ENCODE results near the gene HOXB6. TPM values are rescaled to one million over a fixed set of nuclear protein-coding genes. Genes with fewer than 3 reads are reported as not detected.
A peak's percentile ranks its signal among the peaks of the same experiment; 100 is the strongest.

HOXB6 gene
- under 1 TPM in 2 of 5 donors, not detected in 3; 0.16 to 0.33 TPM for total RNA-seq
- 0.11 TPM for total RNA-seq (2013)
- total RNA-seq, result 0 to 0.99 (median 0.12) reads per million in 29 experiments

- peaks cover 27 to 88% of the 10 kb centered on the region in 2 experiments for H3K27me3 ChIP-seq (replicated peaks in 1 of 2; ENCODE audit: control insufficient read depth in 2 of 2, extremely low read depth in 1 of 2, insufficient read depth in 2 of 2, low read length in 1 of 2)
- no peak within 1 kb of the TSS for H3K27ac ChIP-seq (ENCODE audit: low read length)
- H3K27ac Mint-ChIP-seq, result peak within 1 kb of the TSS in 1 of 2 donors; percentile 69
- peaks cover 4 to 21% (median 12%) of the 10 kb centered on the region in 3 donors for H3K4me1 Mint-ChIP-seq
- H3K36me3 ChIP-seq (ENCODE audit: control insufficient read depth in 2 of 2, extremely low read depth in 1 of 2, insufficient read depth in 1 of 2, low read length in 1 of 2), result no peaks in the 10 kb centered on the region
- 47% methylated on average over 9 of the region's 16 CpGs for WGBS (ENCODE audit: insufficient coverage)
- H3K9me3 ChIP-seq, result no peaks in the 10 kb centered on the region
- no peak within 1 kb of the TSS for H3K4me3 ChIP-seq (ENCODE audit: control insufficient read depth in 1 of 2, extremely low read depth in 1 of 2, low read length in 1 of 2)
- ATAC-seq (replicated peaks in 1 of 4) (no peak), DNase-seq (no peak)
- H3K9me3 Mint-ChIP-seq, result no peaks in the 10 kb centered on the region
- H3K36me3 Mint-ChIP-seq, result no peaks in the 10 kb centered on the region
- CTCF ChIA-PET, result interaction anchor here (0.7 to 1.2 kb wide), 5 partner anchors 8 to 526 kb away, joined by 3 to 13 read pairs (median 10); no protein-coding TSS in a partner anchor
- POLR2A ChIA-PET, result no interaction called here
- peaks cover 4 to 40% of the 10 kb centered on the region in 2 experiments for H3K4me1 ChIP-seq (ENCODE audit: control insufficient read depth in 1 of 2, extremely low read depth in 1 of 2, insufficient read depth in 2 of 2, low read length in 2 of 2)
- peak within 1 kb of the TSS in 1 of 3 donors; percentile 8 for H3K4me3 Mint-ChIP-seq
- H3K27me3 Mint-ChIP-seq, result peaks cover 77 to 91% of the 10 kb centered on the region in 2 donors
Measured at GRCh38 chr17:48604770-48605329, at the start of gene HOXB6. Gene HOXB6 (minus strand): TSS chr17:48604986. CDS start chr17:48598150, 6,836 bp downstream.

GRCh38 chr17:48649741-48650140 lies 45.0 kb upstream of the HOXB6 start:
- no CpG with 5 or more reads among the region's 1 CpG for WGBS (ENCODE audit: insufficient coverage)
- H3K36me3 ChIP-seq (ENCODE audit: control insufficient read depth in 2 of 2, extremely low read depth in 1 of 2, insufficient read depth in 1 of 2, low read length in 1 of 2), result no peaks in the 10 kb centered on the region
- H3K27ac Mint-ChIP-seq, result no peak overlapping the region
- peaks cover 7 to 27% of the 10 kb centered on the region in 2 experiments for H3K4me1 ChIP-seq (ENCODE audit: control insufficient read depth in 1 of 2, extremely low read depth in 1 of 2, insufficient read depth in 2 of 2, low read length in 2 of 2)
- no peaks in the 10 kb centered on the region for H3K9me3 ChIP-seq
- ChIA-PET CTCF (no interaction called here), POLR2A (no interaction called here)
- H3K4me3 ChIP-seq (ENCODE audit: control insufficient read depth in 1 of 2, extremely low read depth in 1 of 2, low read length in 1 of 2), result no peak overlapping the region
- DNase-seq (no peak), ATAC-seq (replicated peaks in 1 of 4) (no peak)
- no peak overlapping the region for H3K27ac ChIP-seq (ENCODE audit: low read length)
- H3K4me3 Mint-ChIP-seq, result no peak overlapping the region
- H3K36me3 Mint-ChIP-seq, result no peaks in the 10 kb centered on the region
- H3K27me3 Mint-ChIP-seq, result peaks cover 32 to 36% of the 10 kb centered on the region in 2 donors
- peaks cover 19 to 36% of the 10 kb centered on the region in 2 experiments for H3K27me3 ChIP-seq (replicated peaks in 1 of 2; ENCODE audit: control insufficient read depth in 2 of 2, extremely low read depth in 1 of 2, insufficient read depth in 2 of 2, low read length in 1 of 2)
- H3K4me1 Mint-ChIP-seq, result peaks cover 13 to 33% (median 27%) of the 10 kb centered on the region in 3 donors
- H3K9me3 Mint-ChIP-seq, result no peaks in the 10 kb centered on the region

GRCh38 chr17:48647963-48648245 lies 43.1 kb upstream of the HOXB6 start:
- no peak overlapping the region for H3K27ac Mint-ChIP-seq
- peaks cover 50% of the 10 kb centered on the region in 2 donors for H3K27me3 Mint-ChIP-seq
- no peaks in the 10 kb centered on the region for H3K36me3 ChIP-seq (ENCODE audit: control insufficient read depth in 2 of 2, extremely low read depth in 1 of 2, insufficient read depth in 1 of 2, low read length in 1 of 2)
- POLR2A ChIA-PET, result interaction anchor here in 1 of 2 donors (0.6 kb wide), 1 partner anchor 383 kb away, joined by 4 read pairs; no protein-coding TSS in a partner anchor
- H3K4me1 Mint-ChIP-seq, result peaks cover 13 to 33% (median 27%) of the 10 kb centered on the region in 3 donors
- peaks cover 27 to 53% of the 10 kb centered on the region in 2 experiments for H3K27me3 ChIP-seq (replicated peaks in 1 of 2; ENCODE audit: control insufficient read depth in 2 of 2, extremely low read depth in 1 of 2, insufficient read depth in 2 of 2, low read length in 1 of 2)
- no peak for DNase-seq
- H3K27ac ChIP-seq (ENCODE audit: low read length), result no peak overlapping the region
- no peaks in the 10 kb centered on the region for H3K36me3 Mint-ChIP-seq
- CTCF ChIA-PET, result interaction anchor here in 1 of 2 donors (0.6 kb wide), 1 partner anchor 29 kb away, joined by 4 read pairs; no protein-coding TSS in a partner anchor
- no peak for ATAC-seq (replicated peaks in 1 of 4)
- peak overlapping the region; percentile 80 to 83 (median 83) for H3K4me3 Mint-ChIP-seq
- H3K9me3 ChIP-seq, result no peaks in the 10 kb centered on the region
- WGBS (ENCODE audit: insufficient coverage), result no CpG with 5 or more reads among the region's 1 CpG
- no peaks in the 10 kb centered on the region for H3K9me3 Mint-ChIP-seq
- H3K4me3 ChIP-seq (ENCODE audit: control insufficient read depth in 1 of 2, extremely low read depth in 1 of 2, low read length in 1 of 2), result no peak overlapping the region
- H3K4me1 ChIP-seq (ENCODE audit: control insufficient read depth in 1 of 2, extremely low read depth in 1 of 2, insufficient read depth in 2 of 2, low read length in 2 of 2), result peaks cover 7 to 27% of the 10 kb centered on the region in 2 experiments

- H3K27ac ChIP-seq (ENCODE audit: low read length), result no peak overlapping the region
- peaks cover 7 to 31% of the 10 kb centered on the region in 2 experiments for H3K4me1 ChIP-seq (ENCODE audit: control insufficient read depth in 1 of 2, extremely low read depth in 1 of 2, insufficient read depth in 2 of 2, low read length in 2 of 2)
- ChIA-PET CTCF (interaction anchor here in 1 of 2 donors (0.6 kb wide), 1 partner anchor 28 kb away, joined by 4 read pairs; no protein-coding TSS in a partner anchor), POLR2A (interaction anchor here (0.6 kb wide), 2 partner anchors 297 to 384 kb away, joined by 3 to 4 read pairs; no protein-coding TSS in a partner anchor)
- H3K9me3 ChIP-seq, result no peaks in the 10 kb centered on the region
- no peaks in the 10 kb centered on the region for H3K36me3 Mint-ChIP-seq
- ATAC-seq (replicated peaks in 1 of 4) (peak; percentile 12 to 28 (median 25)), DNase-seq (peak in 1 of 35 experiments; percentile 33)
- H3K4me3 ChIP-seq (ENCODE audit: control insufficient read depth in 1 of 2, extremely low read depth in 1 of 2, low read length in 1 of 2), result peak overlapping the region; percentile 56
- H3K27ac Mint-ChIP-seq, result no peak overlapping the region
- peaks cover 56% of the 10 kb centered on the region in 2 donors for H3K27me3 Mint-ChIP-seq
- 9% methylated on average over 17 of the region's 30 CpGs for WGBS (ENCODE audit: insufficient coverage)
- H3K36me3 ChIP-seq (ENCODE audit: control insufficient read depth in 2 of 2, extremely low read depth in 1 of 2, insufficient read depth in 1 of 2, low read length in 1 of 2), result no peaks in the 10 kb centered on the region
- H3K27me3 ChIP-seq (replicated peaks in 1 of 2; ENCODE audit: control insufficient read depth in 2 of 2, extremely low read depth in 1 of 2, insufficient read depth in 2 of 2, low read length in 1 of 2), result peaks cover 27 to 58% of the 10 kb centered on the region in 2 experiments
- peak overlapping the region; percentile 80 to 83 (median 83) for H3K4me3 Mint-ChIP-seq
- H3K9me3 Mint-ChIP-seq, result no peaks in the 10 kb centered on the region
- H3K4me1 Mint-ChIP-seq, result peaks cover 16 to 31% (median 27%) of the 10 kb centered on the region in 3 donors
Measured at GRCh38 chr17:48647103-48647962, 42.5 kb upstream of the HOXB6 start.

GRCh38 chr17:48646183-48647102 lies 41.7 kb upstream of the HOXB6 start:
- no peaks in the 10 kb centered on the region for H3K36me3 ChIP-seq (ENCODE audit: control insufficient read depth in 2 of 2, extremely low read depth in 1 of 2, insufficient read depth in 1 of 2, low read length in 1 of 2)
- peaks cover 22 to 32% (median 30%) of the 10 kb centered on the region in 3 donors for H3K4me1 Mint-ChIP-seq
- DNase-seq, result peak in 5 of 35 experiments; percentile 14 to 55 (median 24)
- H3K36me3 Mint-ChIP-seq, result no peaks in the 10 kb centered on the region
- H3K27ac Mint-ChIP-seq, result no peak overlapping the region
- no peak overlapping the region for H3K27ac ChIP-seq (ENCODE audit: low read length)
- ATAC-seq (replicated peaks in 1 of 4), result peak; percentile 68 to 79 (median 73)
- peaks cover 27 to 67% of the 10 kb centered on the region in 2 experiments for H3K27me3 ChIP-seq (replicated peaks in 1 of 2; ENCODE audit: control insufficient read depth in 2 of 2, extremely low read depth in 1 of 2, insufficient read depth in 2 of 2, low read length in 1 of 2)
- H3K4me3 Mint-ChIP-seq, result peak overlapping the region; percentile 80 to 83 (median 83)
- peak overlapping the region; percentile 51 to 56 for H3K4me3 ChIP-seq (ENCODE audit: control insufficient read depth in 1 of 2, extremely low read depth in 1 of 2, low read length in 1 of 2)
- 3% methylated on average over 64 of the region's 80 CpGs for WGBS (ENCODE audit: insufficient coverage)
- H3K9me3 Mint-ChIP-seq, result no peaks in the 10 kb centered on the region
- POLR2A ChIA-PET, result no interaction called here
- peaks cover 61 to 64% of the 10 kb centered on the region in 2 donors for H3K27me3 Mint-ChIP-seq
- CTCF ChIA-PET, result no interaction called here
- peaks cover 7 to 37% of the 10 kb centered on the region in 2 experiments for H3K4me1 ChIP-seq (ENCODE audit: control insufficient read depth in 1 of 2, extremely low read depth in 1 of 2, insufficient read depth in 2 of 2, low read length in 2 of 2)
- no peaks in the 10 kb centered on the region for H3K9me3 ChIP-seq

All from T-cell (primary cell).